Common myeloid progenitor, CD34-positive (primary cell): Measurements from ENCODE around the gene GNAS.
"Not testable (repeated sequence)": the region's sequence is repeated elsewhere in the genome, so short reads cannot be mapped to it uniquely, and the experiment has no call there.

Experiments
- CTCF ChIA-PET: fragments of 350-600 bp; sonication (Branson Sonifier 250); formaldehyde crosslinking; loops from one replicate; lab custom pipeline; 2021; ENCODE audit warnings: antibody characterized with exemption; lab: Charles Lee
- POLR2A ChIA-PET: fragments of 350-600 bp; sonication (Branson Sonifier 250); formaldehyde crosslinking; loops from one replicate; lab custom pipeline; 2021; ENCODE audit warnings: antibody characterized with exemption; lab: Charles Lee
- DNase-seq, 3 donors: peaks; one replicate each; pipeline versions ENCODE4 v3.0.0 to v3.0.0-alpha.2; 2013
- H3K27ac ChIP-seq, 2 experiments: 1 replicate in 1 of 2; 2 replicates in 1 of 2; pipeline ENCODE4 v1.7.0; 2013; ENCODE audit warnings: inconsistent platforms in 2 of 2, low read length in 2 of 2, mild to moderate bottlenecking in 2 of 2, low read depth in 1 of 2, moderate library complexity in 1 of 2; ENCODE audit not compliant: severe bottlenecking in 2 of 2, insufficient read depth in 1 of 2, poor library complexity in 1 of 2
- H3K27me3 ChIP-seq, 5 experiments: replicated peaks in 2 of 5; 1 replicate in 3 of 5; 2 replicates in 2 of 5; pipeline versions ENCODE4 v1.6.1 to v1.7.0; 2013; ENCODE audit warnings: low read length in 4 of 5, mild to moderate bottlenecking in 2 of 5, moderate library complexity in 2 of 5, inconsistent platforms in 1 of 5; ENCODE audit not compliant: insufficient read depth in 5 of 5, control insufficient read depth in 4 of 5
- H3K36me3 ChIP-seq, 4 experiments: 1 replicate in 2 of 4; 2 replicates in 2 of 4; pipeline versions ENCODE4 v1.6.1 to v1.7.0; 2013; ENCODE audit warnings: low read length in 3 of 4, control low read depth in 1 of 4, mild to moderate bottlenecking in 1 of 4; ENCODE audit not compliant: control insufficient read depth in 4 of 4, insufficient read depth in 4 of 4
- H3K4me1 ChIP-seq, 4 experiments: 1 replicate in 3 of 4; 2 replicates in 1 of 4; pipeline versions ENCODE4 v1.6.1 to v1.7.1; 2013; ENCODE audit warnings: low read length in 3 of 4, mild to moderate bottlenecking in 3 of 4, control low read depth in 1 of 4, inconsistent platforms in 1 of 4, moderate library complexity in 1 of 4; ENCODE audit not compliant: control insufficient read depth in 4 of 4, insufficient read depth in 4 of 4; ENCODE audit errors: control extremely low read depth in 1 of 4
- H3K4me3 ChIP-seq, 7 experiments: 1 replicate in 4 of 7; 2 replicates in 3 of 7; pipeline versions ENCODE4 v1.5.1 to v1.7.0; 2013; ENCODE audit warnings: mild to moderate bottlenecking in 7 of 7, low read length in 6 of 7, moderate library complexity in 6 of 7, inconsistent platforms in 2 of 7, low read depth in 2 of 7, control low read depth in 1 of 7; ENCODE audit not compliant: insufficient read depth in 4 of 7, control insufficient read depth in 1 of 7; ENCODE audit errors: extremely low read depth in 1 of 7
- H3K9me3 ChIP-seq, 5 experiments: 1 replicate in 4 of 5; 2 replicates in 1 of 5; pipeline versions ENCODE4 v1.6.1 to v1.7.1; 2013; ENCODE audit warnings: low read length in 4 of 5, mild to moderate bottlenecking in 2 of 5, inconsistent platforms in 1 of 5, low read depth in 1 of 5, moderate library complexity in 1 of 5; ENCODE audit not compliant: control insufficient read depth in 4 of 5, insufficient read depth in 2 of 5; ENCODE audit errors: control extremely low read depth in 1 of 5
- WGBS: methylation state at CpG from one replicate; pipeline ENCODE4 v1.1.5; 2013; ENCODE audit not compliant: insufficient coverage; 5-methylcytosine and 5-hydroxymethylcytosine counted together

Gene GNAS

DNA sequence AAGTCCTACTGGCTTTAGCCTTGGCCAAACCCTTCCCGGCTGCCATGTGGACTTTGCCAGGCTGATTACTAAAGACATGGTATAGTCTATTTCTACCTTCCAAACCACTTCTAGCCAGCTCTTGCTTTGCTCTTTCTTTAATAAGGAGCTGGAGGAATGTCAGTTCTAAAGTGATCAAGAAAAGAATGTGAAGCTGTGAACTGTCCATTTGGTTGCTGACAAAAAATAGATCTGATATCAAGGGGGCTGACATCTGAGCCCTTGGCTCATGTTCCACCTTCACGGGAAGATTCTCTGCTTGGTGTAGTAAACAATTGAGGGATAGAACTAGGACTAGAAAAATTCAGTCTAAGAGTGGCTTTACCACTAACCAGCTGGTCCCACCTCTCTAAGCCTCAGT, 24.4 kb upstream of the GNAS start:
- Histone ChIP-seq H3K36me3 (no peaks in the 10 kb centered on the region), H3K9me3 (peaks cover 0 to 2% (median 0%) of the 10 kb centered on the region in 5 experiments), H3K4me3 (no peak overlapping the region), H3K4me1 (no peaks in the 10 kb centered on the region), H3K27me3 (peaks cover 0 to 11% (median 6%) of the 10 kb centered on the region in 5 experiments), H3K27ac (no peak overlapping the region)
- no peak for DNase-seq
- no CpG with 5 or more reads among the region's 2 CpGs for WGBS
- ChIA-PET CTCF (no interaction called here), POLR2A (no interaction called here)

- peaks cover 0 to 16% (median 8%) of the 10 kb centered on the region in 5 experiments for H3K27me3 ChIP-seq
- CTCF ChIA-PET, H3K4me3 ChIP-seq, H3K36me3 ChIP-seq, H3K27ac ChIP-seq, POLR2A ChIA-PET, H3K9me3 ChIP-seq, DNase-seq, H3K4me1 ChIP-seq: not testable (repeated sequence)
- 100% methylated on average over 1 of the region's 5 CpGs for WGBS
These were observed 23.7 kb upstream of the GNAS start for GRCh38 chr20:58828804-58829203.

GRCh38 chr20:58829531-58829941, 23.0 kb upstream of the GNAS start:
- Histone ChIP-seq H3K4me1 (no peaks in the 10 kb centered on the region), H3K9me3 (peaks cover 0 to 2% (median 0%) of the 10 kb centered on the region in 5 experiments), H3K27ac (no peak overlapping the region), H3K4me3 (no peak overlapping the region), H3K27me3 (peaks cover 0 to 22% (median 9%) of the 10 kb centered on the region in 5 experiments), H3K36me3 (no peaks in the 10 kb centered on the region)
- POLR2A ChIA-PET = no interaction called here
- WGBS = 76% methylated on average over 3 of the region's 6 CpGs
- CTCF ChIA-PET = interaction anchor here (0.6 kb wide), 1 partner anchor 41 kb away, joined by 3 read pairs; no protein-coding TSS in a partner anchor
- DNase-seq = no peak

DNA sequence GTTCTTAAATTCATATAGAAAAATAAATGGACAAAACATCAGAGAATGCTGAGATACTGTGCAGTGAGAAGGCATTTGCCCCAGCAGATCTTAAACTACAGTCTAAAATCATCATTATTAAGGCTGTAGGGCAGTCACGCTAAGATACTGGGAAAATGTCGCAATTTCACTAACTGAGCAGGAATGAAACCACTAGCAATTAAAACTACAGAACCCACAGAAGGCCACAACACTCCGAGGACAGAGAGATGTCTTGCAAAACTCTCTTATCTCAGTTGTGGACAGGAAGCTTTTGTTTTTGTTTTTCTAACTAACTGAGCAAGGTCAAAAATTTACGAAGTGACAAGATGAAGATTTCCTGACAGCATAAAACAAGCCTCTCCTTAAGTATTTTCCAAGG, 20.1 kb upstream of the GNAS start:
- no peak for DNase-seq
- no peaks in the 10 kb centered on the region for H3K4me1 ChIP-seq
- WGBS = 82% methylated on average over 2 of the region's 4 CpGs
- H3K4me3 ChIP-seq = no peak overlapping the region
- H3K27me3 ChIP-seq = peaks cover 0 to 49% (median 15%) of the 10 kb centered on the region in 5 experiments
- ChIA-PET CTCF (no interaction called here), POLR2A (no interaction called here)
- no peaks in the 10 kb centered on the region for H3K36me3 ChIP-seq
- peaks cover 0 to 2% (median 0%) of the 10 kb centered on the region in 5 experiments for H3K9me3 ChIP-seq
- no peak overlapping the region for H3K27ac ChIP-seq

DNA sequence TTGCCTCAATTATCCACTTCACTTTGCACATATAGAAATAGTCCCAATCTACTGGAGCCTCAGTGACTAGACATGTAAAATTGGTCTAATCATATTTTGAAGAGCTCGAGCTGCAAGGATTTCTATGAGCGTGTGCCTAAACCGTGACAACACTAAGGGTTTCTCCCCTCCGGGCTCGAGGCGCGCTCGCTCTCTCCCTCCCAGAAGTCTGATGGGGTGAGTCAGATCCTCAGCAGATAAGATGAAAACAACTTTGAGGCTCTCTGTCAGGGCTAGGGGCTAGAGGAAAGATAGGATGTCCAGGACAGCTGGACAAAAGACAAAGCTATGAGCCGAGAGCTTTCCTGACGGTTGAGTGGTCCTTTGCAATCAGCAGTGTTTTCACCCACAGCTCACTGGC, 18.6 kb upstream of the GNAS start:
- 97% methylated on average over 6 of the region's 10 CpGs for WGBS
- Histone ChIP-seq H3K4me3 (no peak overlapping the region), H3K27me3 (peaks cover 0 to 58% (median 21%) of the 10 kb centered on the region in 5 experiments), H3K36me3 (no peaks in the 10 kb centered on the region), H3K4me1 (no peaks in the 10 kb centered on the region), H3K27ac (no peak overlapping the region), H3K9me3 (peaks cover 0 to 2% (median 0%) of the 10 kb centered on the region in 5 experiments)
- POLR2A ChIA-PET = no interaction called here
- CTCF ChIA-PET = no interaction called here
- DNase-seq = no peak

DNA sequence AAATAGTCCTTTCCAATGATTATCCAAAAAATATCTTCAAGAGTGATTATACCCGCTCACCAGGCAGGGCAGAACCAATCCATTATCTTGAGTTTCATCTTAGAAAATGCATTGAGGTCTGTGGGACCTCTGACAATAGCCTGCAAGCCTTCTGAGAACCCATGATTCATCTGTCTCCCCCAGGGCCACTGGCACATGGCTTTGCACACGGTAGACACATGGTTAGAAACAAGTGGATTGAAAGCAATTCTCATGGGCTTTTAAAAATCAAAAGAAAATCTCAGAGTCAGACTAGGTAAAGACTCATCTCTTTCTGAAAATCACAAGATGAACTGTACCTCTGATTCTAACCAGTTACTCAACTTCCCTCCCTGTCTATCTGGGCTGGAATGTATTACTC, 17.3 kb upstream of the GNAS start:
- Histone ChIP-seq H3K27ac (no peak overlapping the region), H3K4me3 (no peak overlapping the region), H3K36me3 (no peaks in the 10 kb centered on the region), H3K4me1 (peaks cover 0 to 8% (median 3%) of the 10 kb centered on the region in 4 experiments), H3K9me3 (no peaks in the 10 kb centered on the region), H3K27me3 (peaks cover 0 to 69% (median 24%) of the 10 kb centered on the region in 5 experiments)
- DNase-seq = no peak
- ChIA-PET CTCF (no interaction called here), POLR2A (no interaction called here)
- WGBS = 93% methylated on average over 2 of the region's 2 CpGs

- no peak overlapping the region for H3K4me3 ChIP-seq
- POLR2A ChIA-PET = no interaction called here
- DNase-seq = no peak
- CTCF ChIA-PET = interaction anchor here (0.8 to 1.2 kb wide), 2 partner anchors 10 to 186 kb away, joined by 3 to 4 read pairs; partner anchors contain the start of gene STX16
- no peaks in the 10 kb centered on the region for H3K36me3 ChIP-seq
- H3K4me1 ChIP-seq = peaks cover 0 to 12% (median 3%) of the 10 kb centered on the region in 4 experiments
- WGBS = 93% methylated on average over 6 of the region's 10 CpGs
- no peak overlapping the region for H3K27ac ChIP-seq
- H3K27me3 ChIP-seq = peaks cover 0 to 82% (median 25%) of the 10 kb centered on the region in 5 experiments
- H3K9me3 ChIP-seq = peaks cover 0 to 2% (median 0%) of the 10 kb centered on the region in 5 experiments
These were observed 15.8 kb upstream of the GNAS start for GRCh38 chr20:58836616-58837204.
